Activated T-helper 17 cell treated with anti-CD3 and anti-CD28 coated beads, Interleukin-2, amount 50 U/mL, for 72 hours (primary cell): ENCODE data around the gene ZNF407. TPM values are rescaled to one million over a fixed set of nuclear protein-coding genes. Genes with fewer than 3 reads are reported as not detected.

Experiments used
- ATAC-seq: fragments of 150-1000 bp; cut with Tn5 transposase; replicated peaks from 2 replicates; pipeline ENCODE4 v1.10.0; 2021; ENCODE audit warnings: mild to moderate bottlenecking, moderate library complexity
- H3K27ac Mint-ChIP-seq: one replicate; pipeline ENCODE4 v1.8.0; 2022; ENCODE audit warnings: mixed read lengths
- H3K27me3 Mint-ChIP-seq: one replicate; pipeline ENCODE4 v1.8.0; 2022; ENCODE audit warnings: mixed read lengths
- H3K36me3 Mint-ChIP-seq: one replicate; pipeline ENCODE4 v1.8.0; 2022; ENCODE audit warnings: low read depth, mild to moderate bottlenecking, mixed read lengths
- H3K4me1 Mint-ChIP-seq: one replicate; pipeline ENCODE4 v1.8.0; 2022; ENCODE audit warnings: mixed read lengths
- H3K4me3 Mint-ChIP-seq: one replicate; pipeline ENCODE4 v1.8.0; 2022; ENCODE audit warnings: mild to moderate bottlenecking, mixed read lengths
- H3K9me3 Mint-ChIP-seq: one replicate; pipeline ENCODE4 v1.8.0; 2022; ENCODE audit warnings: mixed read lengths
- total RNA-seq, 2 donors: library from RNA; stranded (reverse); gene quantifications; one replicate each; pipeline ENCODE4 v1.2.3, GENCODE V29; 2022

ZNF407 gene
- total RNA-seq, 2 donors from 2014 or later = 17.9 to 22.5 TPM

GRCh38 chr18:74796841-74797576, 199.3 kb downstream of the ZNF407 start:
- Mint-ChIP-seq H3K27me3 (no peaks in the 10 kb centered on the region), H3K4me3 (no peak overlapping the region), H3K4me1 (peaks cover 6% of the 10 kb centered on the region), H3K27ac (no peak overlapping the region), H3K36me3 (peaks cover 5% of the 10 kb centered on the region), H3K9me3 (no peaks in the 10 kb centered on the region)
- ATAC-seq = peak; percentile 98

DNA sequence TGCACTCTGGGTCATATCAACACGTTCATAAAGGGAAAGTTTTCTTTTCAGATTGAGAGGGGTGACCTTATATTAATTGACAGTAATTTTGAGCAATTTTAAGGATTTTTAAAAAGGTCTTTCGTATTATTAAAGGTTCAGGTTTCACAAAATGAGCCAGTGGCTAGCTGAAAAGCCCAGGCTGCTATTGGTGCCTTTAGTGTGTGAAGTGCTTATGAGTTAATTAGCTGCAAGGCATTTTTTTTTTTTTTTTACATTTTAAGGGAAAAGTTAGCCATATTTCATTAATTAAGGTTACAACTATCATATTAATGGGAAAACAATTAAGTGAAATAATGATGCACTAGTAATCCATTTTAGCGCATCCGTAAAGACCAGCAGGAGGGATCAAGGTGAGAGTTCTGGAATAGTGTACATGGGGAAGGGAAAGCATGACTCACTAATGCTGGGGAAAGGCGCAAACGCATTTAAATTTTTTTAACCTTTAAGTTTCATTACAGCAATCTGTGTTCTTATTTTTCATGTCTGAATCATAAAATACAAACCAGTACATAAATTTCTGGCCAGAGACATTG, 200.0 kb downstream of the ZNF407 start:
- Mint-ChIP-seq H3K27ac (no peak overlapping the region), H3K9me3 (no peaks in the 10 kb centered on the region), H3K4me3 (no peak overlapping the region), H3K27me3 (no peaks in the 10 kb centered on the region), H3K4me1 (peaks cover 6% of the 10 kb centered on the region), H3K36me3 (peaks cover 5% of the 10 kb centered on the region)
- peak; percentile 37 for ATAC-seq

DNA sequence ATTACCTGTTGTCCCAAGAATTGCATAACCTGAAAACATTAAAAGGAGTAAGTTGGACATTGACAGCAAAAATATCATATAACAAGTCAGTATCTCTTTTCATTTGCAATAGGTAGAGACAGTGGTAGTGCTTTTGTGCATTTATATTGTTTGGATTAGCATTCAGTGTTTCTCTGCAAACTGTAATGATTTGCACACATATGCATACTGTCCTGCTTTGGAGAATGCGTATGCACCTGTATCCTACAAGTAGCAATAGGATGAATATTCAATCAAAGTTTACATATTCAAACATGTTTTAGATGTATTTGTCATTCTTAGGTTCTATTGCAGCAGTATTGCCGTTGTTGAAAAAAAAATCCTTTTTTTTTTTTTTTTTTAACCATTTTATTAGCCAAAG, 201.9 kb downstream of the ZNF407 start:
- no peak for ATAC-seq
- H3K36me3 Mint-ChIP-seq = peaks cover 8% of the 10 kb centered on the region
- H3K27ac Mint-ChIP-seq = no peak overlapping the region
- no peak overlapping the region for H3K4me3 Mint-ChIP-seq
- no peaks in the 10 kb centered on the region for H3K27me3 Mint-ChIP-seq
- peaks cover 6% of the 10 kb centered on the region for H3K4me1 Mint-ChIP-seq
- H3K9me3 Mint-ChIP-seq = no peaks in the 10 kb centered on the region

DNA sequence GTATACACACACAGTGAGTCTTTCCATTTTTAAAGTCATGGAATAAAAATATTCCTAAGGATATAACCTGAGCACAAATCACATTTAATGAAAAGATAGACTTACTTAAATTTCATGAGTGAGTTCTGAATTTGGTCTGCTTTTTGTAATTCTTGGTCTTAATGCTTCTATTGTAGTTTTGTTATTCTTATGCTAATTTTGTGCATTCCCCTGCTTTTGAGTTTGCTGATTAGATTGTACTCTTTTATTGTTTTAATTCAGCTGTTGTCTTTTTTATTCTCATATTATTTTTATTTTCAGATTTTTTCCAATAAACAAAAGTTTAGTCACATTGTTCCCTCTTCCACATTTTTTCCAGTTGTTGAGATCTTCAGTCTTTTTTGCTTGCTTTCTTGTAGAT, 202.4 kb downstream of the ZNF407 start:
- no peak overlapping the region for H3K27ac Mint-ChIP-seq
- no peaks in the 10 kb centered on the region for H3K9me3 Mint-ChIP-seq
- H3K36me3 Mint-ChIP-seq = peaks cover 8% of the 10 kb centered on the region
- H3K4me1 Mint-ChIP-seq = peaks cover 6% of the 10 kb centered on the region
- no peak for ATAC-seq
- no peaks in the 10 kb centered on the region for H3K27me3 Mint-ChIP-seq
- H3K4me3 Mint-ChIP-seq = no peak overlapping the region

- peaks cover 6% of the 10 kb centered on the region for H3K4me1 Mint-ChIP-seq
- no peaks in the 10 kb centered on the region for H3K27me3 Mint-ChIP-seq
Observed at GRCh38 chr18:74803117-74803516, 205.4 kb downstream of the ZNF407 start.

GRCh38 chr18:74803769-74804168, 206.1 kb downstream of the ZNF407 start:
- Mint-ChIP-seq H3K4me1 (peaks cover 6% of the 10 kb centered on the region), H3K4me3 (no peak overlapping the region), H3K9me3 (no peaks in the 10 kb centered on the region), H3K27me3 (no peaks in the 10 kb centered on the region), H3K27ac (no peak overlapping the region), H3K36me3 (peaks cover 16% of the 10 kb centered on the region)
- no peak for ATAC-seq

More at GRCh38 chr18:74803117-74803516, 205.4 kb downstream of the ZNF407 start:
- Mint-ChIP-seq H3K27ac (no peak overlapping the region), H3K4me3 (no peak overlapping the region), H3K9me3 (no peaks in the 10 kb centered on the region), H3K36me3 (peaks cover 16% of the 10 kb centered on the region)
- ATAC-seq = no peak

DNA sequence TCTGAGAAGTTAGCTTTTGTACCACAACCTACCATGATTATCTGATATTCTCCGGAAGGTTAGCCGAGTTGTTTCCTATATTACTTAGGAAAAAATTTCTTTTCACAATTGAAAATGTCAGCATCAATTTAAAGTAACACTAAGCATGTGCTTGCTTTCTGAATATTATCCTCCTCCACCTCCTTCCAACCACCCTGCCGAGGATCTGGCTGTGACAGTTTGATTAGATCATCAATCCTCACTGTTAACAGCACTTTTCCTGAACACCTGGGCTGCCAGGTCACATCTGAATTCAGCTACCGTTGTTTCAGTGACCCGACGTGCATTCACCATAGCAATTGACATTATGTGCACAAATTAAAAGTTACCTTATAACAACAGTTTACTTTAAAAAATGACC, 207.0 kb downstream of the ZNF407 start:
- Mint-ChIP-seq H3K4me1 (peaks cover 6% of the 10 kb centered on the region), H3K27me3 (no peaks in the 10 kb centered on the region), H3K4me3 (no peak overlapping the region), H3K9me3 (no peaks in the 10 kb centered on the region), H3K27ac (no peak overlapping the region), H3K36me3 (peaks cover 16% of the 10 kb centered on the region)
- ATAC-seq = no peak

DNA sequence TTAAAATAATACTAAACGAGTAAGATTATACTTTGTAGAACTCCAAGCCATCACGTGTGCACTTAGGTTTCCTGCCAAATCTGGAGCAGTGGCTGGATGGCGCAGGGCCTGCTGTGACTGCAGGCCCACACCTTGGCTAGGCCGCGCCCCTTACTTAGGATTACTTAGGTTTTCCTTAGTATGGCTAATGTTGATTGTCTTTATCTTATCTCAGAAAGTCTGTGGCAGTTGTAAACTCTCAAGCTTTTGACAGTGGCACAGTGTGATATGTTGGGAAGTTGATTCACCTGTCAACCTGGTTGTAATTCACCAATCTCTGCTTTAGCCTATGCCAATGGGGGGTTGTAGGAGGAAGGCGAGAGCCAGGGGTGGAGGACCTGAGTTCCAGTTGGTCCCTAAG, 208.4 kb downstream of the ZNF407 start:
- Mint-ChIP-seq H3K9me3 (no peaks in the 10 kb centered on the region), H3K27ac (no peak overlapping the region), H3K36me3 (peaks cover 16% of the 10 kb centered on the region), H3K4me3 (no peak overlapping the region), H3K27me3 (no peaks in the 10 kb centered on the region), H3K4me1 (peaks cover 6% of the 10 kb centered on the region)
- no peak for ATAC-seq

DNA sequence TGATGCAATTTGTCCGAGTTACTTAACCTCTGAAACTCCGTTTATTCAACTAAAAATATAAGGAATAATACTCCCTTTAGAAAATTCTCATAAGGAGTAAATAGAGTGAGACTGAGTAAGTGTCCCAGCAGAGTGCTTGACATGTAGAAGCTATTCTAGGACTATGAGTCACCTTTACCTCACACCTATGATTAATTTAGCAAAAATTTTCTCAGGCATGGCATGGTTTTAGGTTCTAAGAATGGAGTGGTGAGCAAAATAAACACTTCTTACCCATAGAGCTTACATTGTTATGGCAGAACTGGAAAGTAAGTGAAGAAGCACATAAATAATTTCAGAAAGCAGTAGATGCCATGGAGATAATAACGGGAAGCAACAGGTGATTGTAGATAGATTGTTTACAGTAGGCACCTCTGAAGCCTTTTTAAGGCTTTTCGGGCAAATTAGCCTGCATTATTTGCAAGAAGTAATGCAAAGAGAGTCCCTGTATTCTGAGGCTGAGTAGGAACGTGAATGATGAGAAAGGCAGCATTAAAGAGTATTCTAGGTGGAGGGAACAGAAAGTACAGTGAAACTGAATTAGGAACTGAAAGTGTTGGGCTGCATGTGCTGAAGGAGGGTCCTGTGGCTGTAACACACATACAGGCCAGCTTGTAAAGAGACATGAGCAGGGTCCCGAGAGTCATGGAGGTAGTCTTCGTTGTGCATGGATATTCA, 209.2 kb downstream of the ZNF407 start:
- Mint-ChIP-seq H3K27ac (peak overlapping the region; percentile 25), H3K9me3 (no peaks in the 10 kb centered on the region), H3K27me3 (no peaks in the 10 kb centered on the region), H3K4me3 (no peak overlapping the region), H3K4me1 (peaks cover 6% of the 10 kb centered on the region), H3K36me3 (peaks cover 16% of the 10 kb centered on the region)
- peak; percentile 96 for ATAC-seq

DNA sequence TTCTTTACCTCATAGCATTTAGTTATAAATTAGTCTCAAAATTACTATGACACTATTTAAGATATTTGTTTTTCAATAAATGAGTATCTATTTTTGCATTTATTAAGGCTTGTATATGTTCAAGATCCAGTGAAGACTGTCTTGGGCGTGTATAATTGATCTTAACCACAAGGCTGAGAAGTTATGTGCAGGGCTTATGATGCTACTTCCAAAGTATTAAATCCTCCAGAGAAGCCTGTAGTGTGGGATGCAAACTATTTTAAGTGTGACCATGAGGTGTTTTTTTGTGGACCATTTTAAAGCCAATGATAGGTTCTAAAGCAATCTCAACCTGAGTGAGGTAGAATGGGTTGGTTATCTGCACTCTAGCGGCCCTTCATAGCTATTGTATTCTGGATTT, 219.9 kb downstream of the ZNF407 start:
- Mint-ChIP-seq H3K4me3 (no peak overlapping the region), H3K27me3 (no peaks in the 10 kb centered on the region), H3K9me3 (no peaks in the 10 kb centered on the region), H3K27ac (no peak overlapping the region), H3K36me3 (peaks cover 5% of the 10 kb centered on the region), H3K4me1 (peaks cover 3% of the 10 kb centered on the region)
- ATAC-seq = no peak

GRCh38 chr18:74818516-74819175, 221.0 kb downstream of the ZNF407 start:
- H3K27me3 Mint-ChIP-seq = no peaks in the 10 kb centered on the region
- H3K27ac Mint-ChIP-seq = no peak overlapping the region
- no peaks in the 10 kb centered on the region for H3K4me1 Mint-ChIP-seq
- no peak overlapping the region for H3K4me3 Mint-ChIP-seq
- H3K36me3 Mint-ChIP-seq = peaks cover 11% of the 10 kb centered on the region
- no peak for ATAC-seq
- H3K9me3 Mint-ChIP-seq = no peaks in the 10 kb centered on the region

- no peak for ATAC-seq
- H3K4me3 Mint-ChIP-seq = no peak overlapping the region
- H3K36me3 Mint-ChIP-seq = peaks cover 11% of the 10 kb centered on the region
- H3K9me3 Mint-ChIP-seq = no peaks in the 10 kb centered on the region
- no peaks in the 10 kb centered on the region for H3K27me3 Mint-ChIP-seq
- H3K4me1 Mint-ChIP-seq = no peaks in the 10 kb centered on the region
- H3K27ac Mint-ChIP-seq = no peak overlapping the region
Observed at GRCh38 chr18:74819433-74820059, 221.9 kb downstream of the ZNF407 start.

DNA sequence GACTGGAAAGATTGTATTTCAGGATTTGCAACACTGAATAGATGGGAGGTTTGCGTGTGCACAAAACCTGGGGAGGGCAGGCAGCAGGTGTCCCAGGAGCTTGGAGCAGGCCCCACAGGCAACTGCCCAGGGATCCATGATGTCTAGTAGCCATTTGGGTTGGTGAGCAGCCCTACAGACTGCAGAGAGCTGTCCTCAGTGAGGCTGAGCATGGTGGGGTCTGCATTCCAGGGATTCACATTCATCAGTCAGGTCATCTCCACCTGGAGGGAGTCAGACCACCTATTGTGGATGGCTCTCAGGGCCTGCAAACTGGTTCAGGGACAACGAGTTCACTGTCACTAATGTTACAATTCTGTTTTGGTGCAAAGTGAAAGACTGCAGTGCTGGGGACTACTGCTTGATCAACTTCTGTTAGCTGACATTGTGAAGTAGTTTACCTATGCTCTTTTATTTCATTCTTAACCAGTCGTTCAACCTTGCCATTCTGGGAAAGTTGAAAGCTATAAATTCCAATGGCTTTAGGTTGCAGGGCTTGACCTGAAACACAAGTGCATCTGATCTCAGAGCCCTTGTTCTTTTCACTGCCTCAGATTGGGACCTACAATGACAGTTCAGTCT, 222.6 kb downstream of the ZNF407 start:
- no peaks in the 10 kb centered on the region for H3K9me3 Mint-ChIP-seq
- H3K36me3 Mint-ChIP-seq = peaks cover 11% of the 10 kb centered on the region
- H3K4me1 Mint-ChIP-seq = no peaks in the 10 kb centered on the region
- no peak for ATAC-seq
- H3K27me3 Mint-ChIP-seq = no peaks in the 10 kb centered on the region
- no peak overlapping the region for H3K27ac Mint-ChIP-seq
- H3K4me3 Mint-ChIP-seq = no peak overlapping the region

DNA sequence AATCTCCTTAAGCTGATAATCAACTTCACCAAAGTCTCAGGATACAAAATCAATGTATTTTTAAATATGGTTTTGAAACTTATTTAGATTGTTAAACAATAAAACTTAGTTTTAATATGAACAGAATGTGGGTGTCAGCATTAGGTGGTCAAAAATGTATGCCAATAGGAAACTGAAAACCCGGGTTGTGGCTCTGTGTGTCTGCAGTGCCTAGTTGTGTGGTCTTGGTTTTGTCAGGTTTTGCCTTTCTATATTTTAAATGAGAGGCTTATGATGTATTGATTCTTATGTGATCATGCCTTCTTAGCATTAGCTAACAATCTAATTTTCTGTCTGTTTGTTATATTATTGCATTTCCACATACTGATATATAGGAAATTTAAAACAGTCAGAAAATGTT, 227.8 kb downstream of the ZNF407 start:
- Mint-ChIP-seq H3K4me3 (no peak overlapping the region), H3K27me3 (no peaks in the 10 kb centered on the region), H3K36me3 (peaks cover 10% of the 10 kb centered on the region), H3K9me3 (no peaks in the 10 kb centered on the region), H3K4me1 (no peaks in the 10 kb centered on the region), H3K27ac (no peak overlapping the region)
- ATAC-seq = no peak
